HG03439 (cell line): ENCODE measurements around the gene HDGFL2.

Source experiments
- ATAC-seq: cut with Tn5 transposase; IDR thresholded peaks from one replicate; pipeline ENCODE4 v1.9.1; 2021; ENCODE audit warnings: mild to moderate bottlenecking, moderate library complexity; ENCODE audit not compliant: unreplicated experiment

Gene HDGFL2

GRCh38 chr19:4496304-4496703 lies 24.2 kb downstream of the HDGFL2 start:
- no peak for ATAC-seq

GRCh38 chr19:4497770-4498389 lies 25.8 kb downstream of the HDGFL2 start:
- ATAC-seq = no peak

- no peak for ATAC-seq
Measured at GRCh38 chr19:4498694-4499093, 26.6 kb downstream of the HDGFL2 start.

- no peak for ATAC-seq
Measured at GRCh38 chr19:4499318-4499717, 27.2 kb downstream of the HDGFL2 start.

GRCh38 chr19:4499855-4500254 lies 27.8 kb downstream of the HDGFL2 start:
- no peak for ATAC-seq

- no peak for ATAC-seq
Measured at GRCh38 chr19:4500841-4501591, 28.9 kb downstream of the HDGFL2 start.

GRCh38 chr19:4501691-4502090 lies 29.6 kb downstream of the HDGFL2 start:
- ATAC-seq = no peak

- ATAC-seq = no peak
Measured at GRCh38 chr19:4502282-4503131, 30.4 kb downstream of the HDGFL2 start.

- ATAC-seq = no peak
Measured at GRCh38 chr19:4503132-4503824, 31.2 kb downstream of the HDGFL2 start.

- ATAC-seq = no peak
Measured at GRCh38 chr19:4503825-4504170, 31.7 kb downstream of the HDGFL2 start.

- ATAC-seq = no peak
Measured at GRCh38 chr19:4504297-4504701, 32.2 kb downstream of the HDGFL2 start.

GRCh38 chr19:4504891-4505569 lies 32.9 kb downstream of the HDGFL2 start:
- no peak for ATAC-seq

- no peak for ATAC-seq
Measured at GRCh38 chr19:4505570-4506448, 33.7 kb downstream of the HDGFL2 start.

GRCh38 chr19:4506449-4507149 lies 34.5 kb downstream of the HDGFL2 start:
- ATAC-seq = no peak

GRCh38 chr19:4507150-4507452 lies 35.0 kb downstream of the HDGFL2 start:
- ATAC-seq = no peak

- ATAC-seq = no peak
Measured at GRCh38 chr19:4507804-4508203, 35.7 kb downstream of the HDGFL2 start.

GRCh38 chr19:4508698-4509097 lies 36.6 kb downstream of the HDGFL2 start:
- ATAC-seq = no peak

- ATAC-seq = no peak
Measured at GRCh38 chr19:4510435-4511255, 38.5 kb downstream of the HDGFL2 start.
